Hematopoietic multipotent progenitor cell treated with erythropoietin and hydrocortisone succinate and interleukin-3 and kit ligand, for 6 days (in vitro differentiated cells): ENCODE data around the gene SORCS2.

Experiments used
- DNase-seq: peaks from one replicate; pipeline ENCODE4 v3.0.0-alpha.2; 2015

SORCS2 gene

GRCh38 chr4:7384003-7384928, 191.9 kb downstream of the SORCS2 start:
- DNase-seq = no peak

GRCh38 chr4:7384929-7385890, 192.9 kb downstream of the SORCS2 start:
- DNase-seq = no peak

GRCh38 chr4:7387925-7388324, 195.6 kb downstream of the SORCS2 start:
- no peak for DNase-seq

DNA sequence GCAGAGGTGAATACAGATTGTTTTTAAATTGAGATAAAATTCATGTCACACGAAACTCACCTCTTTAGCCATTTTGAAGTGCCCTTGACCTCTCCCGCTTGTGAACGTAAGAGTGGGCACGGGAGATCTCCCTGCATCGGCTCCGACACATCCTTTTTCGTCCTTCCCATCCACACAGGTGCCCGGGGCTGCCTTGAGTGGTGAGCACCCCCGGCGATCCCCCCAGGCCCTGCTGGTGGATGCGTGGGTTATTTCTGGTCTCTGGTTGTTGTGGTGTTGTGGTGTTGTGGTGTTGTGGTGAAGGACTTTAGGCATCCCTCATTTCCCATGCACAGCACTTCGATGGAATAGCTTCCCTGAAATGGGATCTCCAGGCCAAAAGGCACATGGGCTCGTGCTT, 196.3 kb downstream of the SORCS2 start:
- no peak for DNase-seq

DNA sequence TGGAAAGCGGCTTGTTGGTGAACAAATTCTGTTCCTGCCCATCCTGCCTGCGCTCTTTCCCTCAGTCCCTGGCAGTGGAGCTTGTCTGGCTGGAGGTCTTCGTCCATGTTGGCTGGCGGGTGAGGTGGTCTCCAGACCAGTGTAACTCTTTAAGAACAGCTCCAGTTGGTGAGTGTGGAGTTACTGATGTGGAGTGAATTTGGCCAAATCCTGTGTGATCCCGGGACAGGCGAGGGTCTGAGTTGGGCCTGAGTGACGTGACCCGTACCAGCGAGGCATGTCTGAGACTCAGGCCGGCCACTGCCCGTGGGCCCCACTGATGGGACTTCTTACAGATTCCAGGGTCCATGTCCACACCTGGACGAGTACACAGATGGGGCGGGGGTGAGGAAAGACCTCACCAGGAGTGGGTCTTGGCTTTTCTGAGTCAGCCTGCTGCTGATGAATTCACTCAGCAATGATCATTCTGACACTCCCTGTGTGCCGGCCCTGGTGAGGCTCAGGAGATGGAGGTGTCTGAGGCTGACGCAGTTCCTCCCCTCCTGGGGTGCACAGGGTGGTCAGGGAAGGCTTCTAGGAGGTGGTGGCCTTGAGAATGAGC, 196.9 kb downstream of the SORCS2 start:
- no peak for DNase-seq

GRCh38 chr4:7389719-7390118, 197.4 kb downstream of the SORCS2 start:
- no peak for DNase-seq

DNA sequence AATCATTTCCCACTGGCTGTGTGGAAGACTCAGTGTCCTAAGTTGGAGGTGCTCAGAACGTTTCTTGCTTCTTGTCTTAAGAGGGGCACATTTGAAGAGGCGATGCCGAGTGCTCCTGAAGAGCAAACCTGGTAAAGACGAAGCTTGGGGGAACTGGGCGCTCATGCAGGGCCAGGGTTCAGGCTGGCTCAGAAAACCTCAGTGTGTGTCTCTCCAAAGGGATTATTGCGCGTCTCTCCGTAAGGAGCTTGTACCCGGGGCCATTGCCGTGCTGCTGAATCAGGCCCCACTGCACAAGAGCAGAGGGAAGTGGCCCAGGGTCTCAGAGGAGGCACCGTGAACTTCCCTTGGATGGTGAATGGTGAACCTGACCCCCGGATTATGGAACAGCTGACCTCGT, 198.0 kb downstream of the SORCS2 start:
- DNase-seq = no peak

DNA sequence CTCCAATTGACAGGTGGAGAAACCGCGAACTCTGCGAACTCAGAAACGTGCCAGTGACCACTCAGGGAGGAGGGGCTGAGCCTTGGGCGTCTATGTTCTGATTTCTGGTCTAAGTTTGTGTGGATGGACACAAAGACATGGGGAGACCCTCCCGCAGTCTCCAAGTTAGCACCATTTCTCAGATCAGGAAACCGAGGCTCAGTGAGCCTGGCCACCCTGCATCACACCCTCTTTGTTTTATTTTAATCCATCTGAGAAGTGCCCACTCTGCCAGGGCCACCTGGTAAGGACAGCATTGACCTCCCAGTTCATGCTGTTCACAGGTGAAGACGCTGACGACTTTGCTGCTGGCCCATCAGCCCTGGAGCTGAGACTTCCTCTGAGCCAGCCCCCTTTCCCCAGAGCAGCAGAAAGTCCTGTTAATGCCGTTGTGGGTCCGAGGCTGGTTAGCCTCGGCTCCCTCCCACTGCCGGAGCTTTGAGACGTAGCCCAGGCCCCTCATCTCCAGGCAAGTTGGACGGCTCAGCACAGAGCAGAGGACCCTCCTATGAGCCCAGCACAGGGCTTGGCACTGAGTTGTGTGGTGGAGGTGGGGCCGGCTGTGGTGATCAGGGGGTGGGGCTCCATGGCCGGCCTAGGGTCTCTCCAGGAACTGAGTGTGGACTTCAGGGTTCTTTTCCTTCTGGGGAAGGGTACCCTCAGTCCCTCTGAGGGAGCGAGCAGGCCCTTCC, 198.7 kb downstream of the SORCS2 start:
- no peak for DNase-seq

GRCh38 chr4:7391637-7392437, 199.5 kb downstream of the SORCS2 start:
- DNase-seq = no peak

DNA sequence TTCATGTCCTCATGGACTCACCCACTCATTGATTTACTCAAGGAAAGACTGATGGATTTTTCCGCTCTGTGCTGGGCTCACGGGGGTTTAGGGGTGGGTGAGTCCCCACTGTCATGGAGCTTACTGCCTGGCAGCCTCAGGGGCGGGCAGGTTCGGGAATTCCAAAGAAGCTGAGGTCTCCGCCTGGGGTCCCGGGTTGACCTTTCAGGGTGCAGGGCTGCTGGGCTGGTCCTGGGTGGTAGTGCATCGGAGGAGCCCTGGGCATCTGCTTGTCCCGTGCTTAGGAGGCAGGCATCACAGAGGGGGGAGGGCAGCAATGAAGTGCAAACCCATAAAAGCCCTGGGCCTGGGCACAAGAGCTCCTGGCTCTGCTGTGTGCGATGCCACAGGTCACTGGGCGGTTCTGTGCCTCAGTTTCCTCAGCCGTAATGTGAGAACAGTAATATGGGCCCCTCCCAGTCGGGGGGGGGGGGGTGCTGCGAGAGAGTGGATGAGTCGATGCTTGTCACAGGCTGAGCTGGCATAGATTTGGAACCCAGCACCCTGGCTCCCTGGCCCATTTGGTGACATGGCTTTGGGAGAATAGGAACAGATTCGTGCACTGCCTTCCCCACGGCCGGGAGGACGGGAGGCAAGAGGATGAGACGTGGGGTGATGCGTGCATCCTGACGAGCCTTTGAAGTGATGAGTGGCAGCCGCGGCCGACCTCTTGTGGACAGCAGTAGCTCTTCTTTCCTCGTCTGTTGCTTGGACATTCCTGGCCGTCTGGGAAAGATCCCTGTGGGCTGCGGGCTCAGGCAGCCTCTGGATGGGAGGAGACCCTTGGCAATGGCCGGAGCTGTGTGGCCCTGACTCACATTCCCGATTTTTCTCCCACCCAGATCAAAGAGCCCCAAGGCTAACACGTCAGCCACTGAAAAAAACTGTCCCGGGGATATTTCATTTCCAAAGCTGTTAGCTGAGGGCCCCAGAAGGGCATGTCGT, 200.4 kb downstream of the SORCS2 start:
- no peak for DNase-seq

DNA sequence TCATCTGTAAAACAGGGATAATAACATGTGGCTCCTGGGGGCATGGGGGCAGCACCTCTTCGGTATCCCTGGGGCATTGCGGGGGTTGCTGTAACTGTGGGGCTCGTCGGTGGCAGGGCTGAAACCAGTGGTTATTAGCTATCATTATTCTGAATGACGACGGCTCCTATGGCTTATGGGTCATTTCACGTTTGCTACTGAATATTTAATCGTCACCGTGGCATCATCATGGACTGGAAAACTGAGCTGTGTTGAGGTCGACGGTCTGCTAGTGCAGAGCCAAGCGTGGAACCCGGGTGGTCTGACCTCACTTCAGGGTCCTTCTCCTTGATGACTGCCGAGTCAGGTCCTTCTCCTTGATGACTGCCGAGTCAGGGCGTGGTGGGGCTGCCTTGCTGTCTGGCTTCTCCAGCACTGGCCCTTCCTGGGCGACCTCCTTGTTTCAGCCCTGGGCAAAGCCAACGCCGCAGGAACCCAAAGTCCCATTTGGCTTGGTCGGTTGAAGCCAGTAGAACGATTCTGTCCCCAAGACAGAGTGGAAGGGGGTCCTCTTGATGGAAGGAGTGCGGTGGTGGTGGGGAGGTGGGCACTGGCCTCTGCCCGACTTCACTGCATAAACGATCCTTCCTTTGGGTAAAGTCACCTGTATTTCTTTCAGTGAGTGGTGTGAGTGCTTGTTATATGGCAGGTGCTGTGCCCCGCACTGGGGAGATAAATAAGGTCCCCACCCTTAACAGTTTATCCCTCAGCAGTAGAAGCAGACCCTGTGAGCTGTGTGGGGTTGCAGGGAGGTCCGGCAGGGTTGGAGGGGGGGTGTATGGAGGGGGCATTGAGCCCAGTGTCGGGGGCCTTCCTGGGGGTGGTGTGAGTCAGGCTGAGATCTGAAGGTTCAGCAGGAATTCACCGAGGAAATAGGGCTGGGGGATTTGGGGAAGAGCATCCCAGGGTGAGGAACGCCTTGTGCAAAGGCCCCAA, 201.6 kb downstream of the SORCS2 start:
- no peak for DNase-seq

DNA sequence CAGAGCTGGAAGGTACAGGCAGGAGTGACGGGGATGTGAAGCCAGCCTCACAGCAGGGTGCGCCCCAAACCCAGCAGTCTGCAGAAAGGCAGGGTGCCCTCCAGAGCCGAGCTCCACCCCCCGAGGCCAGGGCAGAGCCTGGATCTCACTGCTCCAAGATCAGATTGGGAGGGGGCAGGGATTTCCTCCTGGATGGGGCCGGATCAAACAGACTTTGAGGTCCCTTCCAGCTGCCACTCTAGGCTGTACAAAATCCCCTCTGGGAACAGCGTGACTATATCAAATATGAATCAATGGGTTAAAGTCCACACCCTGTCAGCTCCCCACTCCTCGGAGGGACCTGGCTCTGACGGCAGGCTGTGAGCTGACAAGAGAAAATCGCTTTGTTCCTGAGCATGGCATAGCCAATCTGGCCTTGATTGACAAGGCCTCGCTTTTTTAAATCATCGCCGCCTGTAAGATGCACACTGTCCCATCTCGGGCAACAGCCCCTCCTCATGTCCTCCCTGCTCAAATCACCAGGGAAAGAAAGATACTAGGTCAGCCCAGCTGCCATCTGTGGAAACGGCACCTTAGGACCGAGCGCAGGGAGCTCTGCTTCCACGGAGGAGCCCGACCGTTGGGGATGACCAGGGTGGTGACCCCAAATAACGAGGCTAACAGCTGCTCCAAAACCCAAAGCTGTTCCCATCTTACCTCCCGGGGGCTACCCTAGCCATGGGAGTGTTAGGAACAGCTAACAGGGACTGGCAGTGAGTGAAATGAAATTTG, 202.5 kb downstream of the SORCS2 start:
- no peak for DNase-seq

DNA sequence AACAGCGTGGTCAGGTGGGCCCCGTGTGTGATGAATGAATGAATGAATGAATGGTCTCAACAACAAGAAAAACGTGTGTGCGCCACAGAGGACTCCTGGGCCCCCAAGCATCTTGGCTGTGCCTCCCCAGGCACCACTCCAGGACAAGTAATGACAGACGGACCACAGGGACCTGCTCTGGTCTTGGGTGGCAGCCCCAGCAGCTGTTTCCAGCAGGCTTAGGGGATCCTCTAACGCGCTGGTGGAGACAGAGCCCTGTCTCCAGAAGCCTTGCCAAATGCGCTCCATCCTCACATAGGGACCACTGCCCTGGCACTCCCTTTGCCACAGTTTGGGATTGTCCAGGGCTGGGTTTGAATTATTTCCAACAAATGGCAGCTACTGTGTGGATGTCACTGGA, 203.3 kb downstream of the SORCS2 start:
- no peak for DNase-seq

- no peak for DNase-seq
Observed at GRCh38 chr4:7396186-7396910, 204.0 kb downstream of the SORCS2 start.

DNA sequence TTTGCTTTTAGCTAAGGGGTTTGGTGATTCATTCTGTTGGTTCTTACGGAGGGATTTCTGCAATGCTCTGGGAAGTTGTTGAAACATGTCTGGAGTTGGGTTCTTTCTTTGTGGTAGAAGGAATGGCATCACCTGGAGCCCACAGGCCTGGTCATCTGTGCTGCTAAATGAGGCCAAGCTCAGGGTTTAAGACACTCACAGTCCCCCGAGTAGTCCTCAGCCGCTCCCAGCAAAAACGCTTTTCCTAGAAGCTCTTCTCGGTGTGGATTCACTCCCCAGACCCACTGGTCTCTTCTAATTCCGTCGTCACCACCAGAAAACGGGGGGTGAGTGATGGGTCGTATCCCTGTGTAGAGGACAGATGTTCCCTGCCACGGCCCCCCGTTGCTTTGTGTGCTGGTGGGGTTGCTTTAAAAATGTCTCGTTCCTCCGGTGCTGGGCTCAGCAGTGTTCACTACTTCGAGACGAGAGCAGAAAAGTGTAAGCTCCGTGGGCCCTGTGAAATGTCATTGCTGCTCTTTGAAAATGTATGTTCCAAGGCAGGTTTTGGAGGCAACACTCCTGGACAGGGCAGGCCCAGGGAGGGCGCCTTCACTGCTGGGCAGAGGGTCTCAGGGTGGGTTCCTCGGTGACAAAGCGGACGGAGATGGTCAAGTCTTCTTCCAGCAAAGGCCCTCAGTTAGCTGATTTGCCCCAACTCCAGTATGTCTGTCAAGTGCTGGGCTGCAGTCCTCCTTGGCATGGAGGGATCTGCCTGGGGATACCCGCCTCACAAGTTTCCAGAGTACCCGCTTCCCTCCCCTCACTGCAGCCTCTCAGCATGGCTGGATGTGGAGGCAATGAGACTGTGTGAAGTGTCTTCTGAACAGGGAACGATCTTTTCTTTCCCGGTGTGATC, 205.1 kb downstream of the SORCS2 start:
- DNase-seq = no peak

- peak; percentile 11 for DNase-seq
Observed at GRCh38 chr4:7398104-7398423, 205.7 kb downstream of the SORCS2 start.
